Amygdala (tissue), 56 donors: ENCODE results near the gene NPIPA2.
"Not testable (repeated sequence)": the region's sequence is repeated elsewhere in the genome, so short reads cannot be mapped to it uniquely, and the experiment has no call there.

Source experiments
- DNase-seq, 56 donors: peaks; one replicate each; lab custom pipeline; 2025; lab: John Stamatoyannopoulos, UW

Gene NPIPA2

DNA sequence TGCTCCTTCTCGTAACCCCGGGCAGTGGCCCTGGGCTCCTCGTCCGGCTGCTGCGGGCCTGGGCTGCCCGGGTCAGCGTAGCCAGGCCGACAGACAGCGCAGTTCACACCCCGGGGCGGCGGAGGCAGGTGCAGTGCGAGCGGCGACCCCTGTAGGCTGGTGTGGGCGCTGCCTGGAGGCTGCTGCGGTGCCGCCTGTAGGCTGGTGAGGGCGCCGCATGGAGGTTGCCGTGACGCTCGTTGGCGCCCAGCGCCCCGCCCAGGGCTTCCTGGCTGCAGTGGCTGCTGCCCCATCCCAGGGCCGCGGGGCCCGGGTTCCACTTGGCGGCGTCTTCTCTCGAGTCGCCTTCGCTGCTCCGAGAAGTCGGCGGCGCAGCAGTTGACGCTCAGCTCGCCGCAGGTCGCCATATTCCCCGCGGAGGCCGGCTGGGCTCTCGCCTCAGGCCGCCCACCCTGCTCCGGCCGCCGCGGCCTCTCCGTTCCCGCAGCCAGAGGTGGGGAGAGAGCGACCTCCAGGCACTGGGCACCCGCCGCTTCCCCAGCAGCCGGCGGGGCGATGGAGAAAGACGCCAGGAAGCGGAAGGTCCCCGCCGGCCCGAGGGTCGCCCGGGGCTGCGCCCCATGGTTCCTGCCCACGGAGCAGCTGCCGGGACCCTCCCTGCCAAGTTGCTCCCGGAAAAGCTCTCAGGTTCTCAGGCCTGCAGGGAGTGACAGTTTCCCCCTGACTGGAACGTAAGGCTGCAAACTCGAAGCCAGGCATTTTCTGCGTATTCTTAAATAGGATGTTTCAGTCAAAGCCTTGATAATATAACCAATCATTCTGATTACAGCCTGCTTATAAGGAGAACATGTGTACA lies at the start of gene NPIPA2:
Gene NPIPA2, plus strand, starts transcription at position 261 of the 856 bp plus-strand sequence. CDS start 5,533 bp downstream, outside the sequence.
- DNase-seq: not testable (repeated sequence)

DNA sequence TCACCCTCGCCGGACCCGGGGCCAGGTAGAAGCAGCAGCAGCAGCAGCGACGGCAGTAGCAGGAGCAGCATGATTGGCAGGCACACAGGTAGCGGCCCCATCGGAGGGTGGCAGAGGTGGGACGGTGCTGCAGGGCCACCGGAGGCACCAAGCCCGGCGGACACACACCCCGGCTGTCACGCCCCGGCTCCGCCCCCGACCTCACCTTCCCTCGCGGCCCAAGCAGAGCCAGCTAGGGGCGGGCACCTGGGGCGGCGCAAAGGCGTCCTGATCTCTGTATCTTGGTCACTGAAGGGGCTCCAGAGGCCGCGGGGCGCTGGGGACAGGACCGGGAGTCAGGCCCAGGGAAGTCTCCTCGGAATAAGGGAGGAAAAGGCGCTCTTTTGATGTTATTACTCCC lies 48.2 kb upstream of the NPIPA2 start, which contains the start of gene PLA2G10:
Gene PLA2G10, minus strand, starts transcription at position 180 of the 400 bp plus-strand sequence. Its CDS starts 79 bp downstream, at position 101.
- DNase-seq: not testable (repeated sequence)

DNA sequence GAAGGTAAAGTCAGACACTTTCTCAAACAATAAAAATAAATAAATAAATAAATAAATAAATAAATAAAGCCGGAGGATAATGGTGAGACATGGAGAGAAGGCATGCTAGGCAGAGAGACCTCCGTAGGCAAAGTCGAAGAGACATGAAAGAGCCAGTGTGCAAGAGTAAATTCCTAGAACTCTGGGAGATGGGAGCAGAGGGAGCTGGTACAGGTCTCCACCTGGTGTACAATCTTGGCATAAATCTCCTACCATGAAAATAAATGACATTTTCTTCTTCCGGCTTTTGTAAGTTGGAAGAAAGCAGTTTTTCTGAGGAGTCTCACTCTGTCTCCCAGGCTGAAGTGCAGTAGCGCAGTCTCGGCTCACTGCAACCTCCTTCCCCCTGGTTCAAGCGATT lies 40.5 kb upstream of the NPIPA2 start:
- not testable (repeated sequence) for DNase-seq

DNA sequence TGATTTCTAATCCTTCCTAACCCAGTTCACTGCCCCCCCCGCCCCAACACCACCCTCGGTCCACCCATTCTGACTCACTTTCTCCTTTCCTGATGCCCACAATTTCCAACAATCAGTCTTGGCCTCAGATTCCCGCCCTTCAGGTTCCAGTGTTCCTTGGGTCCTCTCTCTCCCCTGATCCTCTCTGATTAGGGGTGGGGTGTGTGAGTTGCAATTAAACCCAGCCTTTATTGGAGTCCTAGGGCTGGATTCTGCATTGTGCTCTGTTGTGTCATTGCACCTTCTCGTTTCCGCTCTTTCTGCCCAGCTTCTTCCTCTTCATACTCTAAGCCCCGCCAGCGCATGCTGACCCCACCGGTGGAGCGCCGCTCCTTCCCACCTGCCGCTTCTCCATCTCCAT lies 39.7 kb upstream of the NPIPA2 start:
- DNase-seq: not testable (repeated sequence)

DNA sequence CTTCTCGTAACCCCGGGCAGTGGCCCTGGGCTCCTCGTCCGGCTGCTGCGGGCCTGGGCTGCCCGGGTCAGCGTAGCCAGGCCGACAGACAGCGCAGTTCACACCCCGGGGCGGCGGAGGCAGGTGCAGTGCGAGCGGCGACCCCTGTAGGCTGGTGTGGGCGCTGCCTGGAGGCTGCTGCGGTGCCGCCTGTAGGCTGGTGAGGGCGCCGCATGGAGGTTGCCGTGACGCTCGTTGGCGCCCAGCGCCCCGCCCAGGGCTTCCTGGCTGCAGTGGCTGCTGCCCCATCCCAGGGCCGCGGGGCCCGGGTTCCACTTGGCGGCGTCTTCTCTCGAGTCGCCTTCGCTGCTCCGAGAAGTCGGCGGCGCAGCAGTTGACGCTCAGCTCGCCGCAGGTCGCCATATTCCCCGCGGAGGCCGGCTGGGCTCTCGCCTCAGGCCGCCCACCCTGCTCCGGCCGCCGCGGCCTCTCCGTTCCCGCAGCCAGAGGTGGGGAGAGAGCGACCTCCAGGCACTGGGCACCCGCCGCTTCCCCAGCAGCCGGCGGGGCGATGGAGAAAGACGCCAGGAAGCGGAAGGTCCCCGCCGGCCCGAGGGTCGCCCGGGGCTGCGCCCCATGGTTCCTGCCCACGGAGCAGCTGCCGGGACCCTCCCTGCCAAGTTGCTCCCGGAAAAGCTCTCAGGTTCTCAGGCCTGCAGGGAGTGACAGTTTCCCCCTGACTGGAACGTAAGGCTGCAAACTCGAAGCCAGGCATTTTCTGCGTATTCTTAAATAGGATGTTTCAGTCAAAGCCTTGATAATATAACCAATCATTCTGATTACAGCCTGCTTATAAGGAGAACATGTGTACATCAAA lies 38.9 kb upstream of the NPIPA2 start, which contains the start of gene NPIPA3:
Gene NPIPA3, plus strand, starts transcription at position 256 of the 856 bp plus-strand sequence. CDS start 5,533 bp downstream, outside the sequence.
- DNase-seq: not testable (repeated sequence)

DNA sequence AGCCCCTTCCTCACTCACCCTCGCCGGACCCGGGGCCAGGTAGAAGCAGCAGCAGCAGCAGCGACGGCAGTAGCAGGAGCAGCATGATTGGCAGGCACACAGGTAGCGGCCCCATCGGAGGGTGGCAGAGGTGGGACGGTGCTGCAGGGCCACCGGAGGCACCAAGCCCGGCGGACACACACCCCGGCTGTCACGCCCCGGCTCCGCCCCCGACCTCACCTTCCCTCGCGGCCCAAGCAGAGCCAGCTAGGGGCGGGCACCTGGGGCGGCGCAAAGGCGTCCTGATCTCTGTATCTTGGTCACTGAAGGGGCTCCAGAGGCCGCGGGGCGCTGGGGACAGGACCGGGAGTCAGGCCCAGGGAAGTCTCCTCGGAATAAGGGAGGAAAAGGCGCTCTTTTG lies 9.1 kb upstream of the NPIPA2 start:
- not testable (repeated sequence) for DNase-seq

DNA sequence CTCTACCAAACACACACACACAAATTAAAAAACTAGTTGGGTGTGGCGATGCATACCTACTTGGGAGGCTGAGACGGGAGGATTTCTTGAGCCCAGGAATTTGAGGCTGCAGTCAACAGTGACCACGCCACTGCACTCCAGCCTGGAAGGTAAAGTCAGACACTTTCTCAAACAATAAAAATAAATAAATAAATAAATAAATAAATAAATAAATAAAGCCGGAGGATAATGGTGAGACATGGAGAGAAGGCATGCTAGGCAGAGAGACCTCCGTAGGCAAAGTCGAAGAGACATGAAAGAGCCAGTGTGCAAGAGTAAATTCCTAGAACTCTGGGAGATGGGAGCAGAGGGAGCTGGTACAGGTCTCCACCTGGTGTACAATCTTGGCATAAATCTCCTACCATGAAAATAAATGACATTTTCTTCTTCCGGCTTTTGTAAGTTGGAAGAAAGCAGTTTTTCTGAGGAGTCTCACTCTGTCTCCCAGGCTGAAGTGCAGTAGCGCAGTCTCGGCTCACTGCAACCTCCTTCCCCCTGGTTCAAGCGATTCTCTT lies 1.4 kb upstream of the NPIPA2 start:
- DNase-seq: not testable (repeated sequence)

DNA sequence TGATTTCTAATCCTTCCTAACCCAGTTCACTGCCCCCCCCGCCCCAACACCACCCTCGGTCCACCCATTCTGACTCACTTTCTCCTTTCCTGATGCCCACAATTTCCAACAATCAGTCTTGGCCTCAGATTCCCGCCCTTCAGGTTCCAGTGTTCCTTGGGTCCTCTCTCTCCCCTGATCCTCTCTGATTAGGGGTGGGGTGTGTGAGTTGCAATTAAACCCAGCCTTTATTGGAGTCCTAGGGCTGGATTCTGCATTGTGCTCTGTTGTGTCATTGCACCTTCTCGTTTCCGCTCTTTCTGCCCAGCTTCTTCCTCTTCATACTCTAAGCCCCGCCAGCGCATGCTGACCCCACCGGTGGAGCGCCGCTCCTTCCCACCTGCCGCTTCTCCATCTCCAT lies 539 bp upstream of the NPIPA2 start:
- not testable (repeated sequence) for DNase-seq

DNA sequence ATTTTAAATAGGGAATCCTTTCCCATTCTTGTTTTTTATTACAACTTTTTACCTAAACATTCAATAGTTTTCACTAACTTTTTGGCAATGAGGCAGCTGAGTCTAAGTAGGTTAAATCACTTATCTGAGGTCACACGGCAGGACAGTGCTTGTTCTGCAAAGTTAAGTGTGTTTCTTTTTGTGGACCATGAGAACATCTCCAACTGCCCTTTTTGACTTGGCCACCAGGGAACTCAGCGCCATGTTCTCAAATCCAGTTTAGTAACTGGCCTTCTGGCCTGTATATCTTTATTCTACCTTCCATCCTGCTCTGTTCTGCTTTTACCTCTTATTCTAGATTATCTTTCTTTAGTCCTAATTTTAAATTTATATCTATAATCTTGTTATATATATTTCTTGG lies 31.3 kb downstream of the NPIPA2 start:
- DNase-seq: not testable (repeated sequence)

DNA sequence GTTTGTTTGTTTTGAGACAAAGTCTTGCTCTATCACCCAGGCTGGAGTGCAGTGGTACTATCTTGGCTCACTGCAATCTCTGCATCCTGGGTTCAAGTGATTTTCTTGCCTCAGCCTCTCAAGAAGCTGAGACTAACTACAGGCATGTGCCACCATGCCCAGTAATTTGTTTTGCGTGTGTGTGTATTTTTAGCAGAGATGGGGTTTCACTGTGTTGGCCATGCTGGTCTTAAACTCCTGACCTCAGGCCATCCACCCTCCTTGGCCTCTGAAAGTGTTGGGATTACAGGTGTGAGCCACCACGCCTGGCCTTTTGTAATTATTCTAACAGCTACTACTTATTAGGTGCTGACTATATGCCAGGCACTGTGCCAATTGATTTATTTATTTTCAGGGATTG lies 33.3 kb downstream of the NPIPA2 start:
- DNase-seq: not testable (repeated sequence)

DNA sequence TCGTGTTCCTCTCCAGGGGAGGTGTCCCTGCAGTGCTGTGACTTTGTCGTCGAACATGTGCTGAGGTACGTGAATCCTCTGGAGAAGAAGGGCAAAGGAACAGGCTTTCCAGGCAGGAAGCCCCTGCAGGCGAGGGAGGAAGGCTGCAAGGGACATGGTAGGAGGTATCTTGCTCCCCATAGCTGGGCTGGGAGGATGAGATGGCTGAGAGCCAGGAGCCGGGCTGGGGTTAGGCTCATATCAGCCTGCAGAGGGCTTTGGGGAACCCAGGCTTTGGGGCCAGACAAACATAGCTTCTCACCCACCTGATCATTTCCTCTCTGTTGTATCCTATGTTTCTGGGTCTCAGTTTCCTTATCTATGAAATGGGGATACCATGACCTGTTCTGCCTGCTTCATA lies 34.4 kb downstream of the NPIPA2 start:
- not testable (repeated sequence) for DNase-seq

DNA sequence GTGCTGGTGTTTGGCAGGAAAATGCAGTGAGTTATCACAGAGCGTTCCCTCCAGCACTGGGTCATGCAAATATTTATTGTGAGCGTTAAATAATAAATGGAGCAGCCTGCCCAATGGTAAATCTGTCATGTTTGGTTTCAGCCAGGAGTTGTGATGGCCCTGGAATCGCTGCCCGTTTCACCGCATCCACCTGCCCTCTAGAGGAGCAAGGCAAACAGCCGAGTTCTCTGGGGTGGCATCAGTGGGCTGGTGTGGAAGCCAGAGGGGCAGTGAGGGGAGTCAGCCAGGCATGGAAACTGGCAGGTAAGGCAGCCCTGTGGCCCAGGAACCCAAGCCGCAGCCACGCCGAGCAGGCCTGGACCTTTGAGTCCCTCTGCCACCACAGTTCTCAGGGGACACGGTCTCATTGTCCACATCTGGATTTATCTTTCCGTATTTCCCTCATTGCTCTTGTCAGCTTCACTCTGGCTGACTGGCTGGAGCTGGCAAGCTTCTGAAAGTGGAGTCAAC lies 37.1 kb downstream of the NPIPA2 start:
- not testable (repeated sequence) for DNase-seq

DNA sequence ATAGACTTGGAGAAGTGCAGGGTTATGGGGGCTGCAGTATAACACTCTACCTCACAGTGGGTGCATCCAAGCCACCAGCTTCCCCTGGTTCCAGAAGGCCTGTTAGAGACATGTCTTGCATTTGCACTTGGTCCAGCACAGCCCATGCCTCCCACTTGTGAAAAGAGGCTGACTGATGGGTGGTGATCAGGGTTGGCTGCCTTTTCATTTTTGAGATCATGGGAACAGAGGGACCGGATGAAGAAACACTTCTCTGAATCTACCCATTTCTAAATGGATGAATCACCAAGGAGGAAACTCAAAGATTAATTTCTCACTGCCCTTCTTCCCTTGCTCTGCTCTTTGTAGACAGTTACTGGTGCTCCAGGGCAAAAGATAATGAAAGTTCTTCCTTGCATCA lies 43.8 kb downstream of the NPIPA2 start:
- DNase-seq: not testable (repeated sequence)

DNA sequence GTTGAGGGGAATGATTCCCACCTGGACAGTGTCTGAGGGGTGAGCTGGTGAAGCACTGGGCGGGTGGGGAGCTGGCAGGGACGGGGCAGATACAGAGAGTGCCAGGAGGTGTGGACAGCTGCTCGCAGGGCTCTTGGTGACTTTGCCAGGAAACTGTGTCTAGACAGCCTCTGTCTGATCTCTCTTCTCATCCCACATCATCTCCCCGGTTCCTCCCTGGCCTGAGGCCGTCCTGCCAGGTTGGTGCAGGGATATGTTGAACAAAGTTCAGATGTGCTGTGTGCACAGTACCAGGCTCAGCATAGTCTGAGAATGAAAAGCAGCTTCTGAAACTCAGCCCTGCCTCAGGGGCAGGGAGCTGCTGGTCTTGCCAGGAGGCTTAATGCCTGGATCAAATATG lies 47.2 kb downstream of the NPIPA2 start:
- not testable (repeated sequence) for DNase-seq

DNA sequence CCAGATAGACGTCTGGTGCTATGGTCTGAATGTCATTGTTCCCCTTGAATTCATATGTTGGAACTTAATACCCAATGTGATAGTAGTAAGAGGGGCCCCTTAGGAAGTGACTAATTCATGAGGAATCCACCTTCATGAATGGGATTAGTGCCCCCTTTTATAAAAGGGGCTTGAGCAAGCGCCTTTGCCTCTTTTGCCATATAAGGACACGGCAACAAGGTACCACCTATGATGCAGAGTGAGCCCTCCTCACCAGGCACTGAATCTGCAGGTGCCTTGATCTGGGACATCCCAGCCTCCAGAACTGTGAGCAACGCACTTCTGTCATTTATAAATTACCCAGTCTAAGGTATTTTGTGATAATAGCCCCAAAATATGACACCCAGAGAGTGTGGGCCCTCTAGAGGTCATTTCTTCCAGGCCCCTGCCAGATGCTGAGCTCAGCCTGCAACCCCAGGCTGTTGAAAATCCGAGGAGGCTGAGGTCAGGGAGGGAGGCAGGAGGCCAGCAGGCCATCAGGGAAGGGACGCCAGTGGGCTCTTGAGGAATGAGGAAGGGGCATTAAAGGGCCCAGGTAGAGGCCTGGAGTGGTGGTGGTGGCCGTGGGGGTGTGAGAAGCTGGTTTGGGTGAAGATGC lies 48.1 kb downstream of the NPIPA2 start:
- not testable (repeated sequence) for DNase-seq

DNA sequence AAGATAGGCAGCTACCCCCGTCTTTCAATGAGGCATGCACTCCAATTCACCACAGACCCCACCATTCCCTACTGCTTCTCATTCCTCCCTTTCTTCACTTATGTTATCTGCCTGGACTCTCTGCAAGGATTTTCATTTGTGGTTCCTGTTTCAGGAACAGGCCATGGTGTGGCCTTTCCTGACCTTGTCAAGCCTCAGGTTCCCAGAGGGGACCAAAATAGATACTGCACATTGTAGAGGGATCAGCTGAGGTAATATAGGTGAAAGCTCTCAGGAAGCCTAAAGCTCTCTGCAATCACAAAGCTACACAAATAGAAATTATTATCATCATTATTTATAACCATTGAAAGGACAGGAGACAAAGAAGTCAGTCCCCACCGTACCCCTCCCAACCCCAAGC lies 50.6 kb downstream of the NPIPA2 start:
- DNase-seq: not testable (repeated sequence)

DNA sequence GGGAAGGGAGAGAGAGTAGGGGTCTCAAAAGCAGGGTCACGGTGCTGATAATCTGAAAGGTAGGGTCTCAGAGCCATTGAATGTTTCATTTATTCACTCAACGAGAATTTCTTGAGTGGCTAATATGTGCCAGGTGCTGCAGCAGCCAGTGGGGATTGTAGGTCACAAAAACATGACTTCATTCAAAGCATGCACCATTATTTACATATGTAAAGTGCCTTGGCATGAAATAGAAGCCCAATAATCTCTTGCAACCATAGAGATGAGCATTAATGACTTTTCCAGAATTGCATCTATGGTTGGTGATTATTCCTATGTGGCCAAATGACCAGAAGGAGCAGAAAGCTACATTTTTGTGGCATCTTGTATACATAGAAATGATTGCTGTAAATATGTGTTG lies 55.2 kb downstream of the NPIPA2 start:
- not testable (repeated sequence) for DNase-seq

DNA sequence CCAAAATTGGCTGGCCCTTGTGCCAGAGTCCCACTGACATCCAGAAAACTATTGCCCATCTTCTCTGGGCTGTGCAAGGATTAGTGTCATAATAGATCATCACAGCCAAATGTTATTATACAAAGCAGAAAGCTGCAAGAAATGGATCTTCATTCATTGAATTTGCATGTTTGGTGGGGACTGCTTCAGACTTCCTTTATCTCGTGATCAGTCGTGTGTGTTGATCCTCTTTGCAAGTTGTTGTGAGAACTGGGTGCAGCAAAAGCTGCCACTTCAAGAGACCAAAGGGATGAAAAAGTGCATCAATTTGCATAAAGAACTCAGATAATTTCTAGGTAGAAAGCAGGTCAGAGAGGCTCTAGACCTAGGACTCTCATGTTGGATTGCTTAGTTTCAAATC lies 61.2 kb downstream of the NPIPA2 start:
- not testable (repeated sequence) for DNase-seq

DNA sequence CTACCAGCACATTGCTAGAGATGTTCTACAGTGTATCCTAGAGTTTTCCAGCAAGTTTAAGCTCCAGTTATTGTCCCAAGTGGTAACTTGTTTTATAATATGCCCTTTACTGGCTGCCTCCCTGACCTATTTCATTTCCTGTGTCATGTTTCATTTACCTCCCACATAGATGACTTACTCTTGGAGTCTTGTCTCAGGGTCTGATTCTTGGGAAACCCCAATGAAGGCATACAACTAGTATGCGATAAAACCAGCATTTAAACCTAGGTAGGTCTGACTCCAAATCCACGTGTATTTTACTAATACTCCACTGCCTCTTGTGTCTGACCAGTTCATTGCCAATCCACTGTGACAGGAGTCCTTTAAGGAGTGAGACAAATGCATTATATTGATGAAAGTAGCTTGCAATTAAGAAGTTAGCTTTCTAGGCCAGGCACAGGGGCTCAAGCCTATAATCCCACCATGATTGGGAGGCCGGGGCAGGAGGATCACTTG lies 64.9 kb downstream of the NPIPA2 start:
- not testable (repeated sequence) for DNase-seq

DNA sequence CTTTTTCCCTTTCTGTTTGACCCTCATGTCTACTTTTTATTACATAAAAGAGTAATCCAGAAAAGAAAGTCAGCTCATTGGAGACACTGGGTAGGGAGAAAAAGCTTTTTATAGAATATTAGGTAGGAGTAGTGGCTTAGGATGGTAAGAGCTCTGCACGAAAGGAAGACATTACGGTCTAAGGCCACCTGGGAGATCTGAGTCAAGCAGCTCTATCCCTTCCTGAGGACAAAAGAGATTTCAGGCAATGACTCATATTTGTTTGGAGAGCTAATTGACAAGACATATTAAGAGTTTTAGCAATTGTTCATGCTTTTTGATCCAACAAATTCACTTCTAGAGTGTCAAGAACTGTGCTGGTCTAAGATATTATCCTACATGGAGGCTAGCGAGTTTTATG lies 71.6 kb downstream of the NPIPA2 start:
- DNase-seq: not testable (repeated sequence)
